ENCODE results near the gene TAF4. TPM values are rescaled to one million over a fixed set of nuclear protein-coding genes. Genes with fewer than 3 reads are reported as not detected.

Gene TAF4
- total RNA-seq, 4 donors from 2014 or later = 21.1 to 40.6 (median 22.1) TPM

- WGBS, 2 donors = 90 to 92% methylated on average over 12 of the region's 12 CpGs
- intact Hi-C loops (cut with DNase I; ENCODE audit: low total_unique reads) = no loop called here
- no peak for DNase-seq (ENCODE audit: low spot score in 2 of 2)
These were observed 135.6 kb downstream of the TAF4 start for GRCh38 chr20:61929971-61930666.

GRCh38 chr20:61929561-61929960 lies 136.1 kb downstream of the TAF4 start:
- TF ChIP-seq CTCF (IDR thresholded peaks at IDR 0.05) = no peak
- TF ChIP-seq POLR2A (IDR thresholded peaks at IDR 0.05) = no peak
- H3K4me3 ChIP-seq (ENCODE audit: low read depth, poor library complexity, severe bottlenecking) = no peak overlapping the region
- intact Hi-C loops (cut with DNase I; ENCODE audit: low total_unique reads) = no loop called here
- WGBS, 2 donors = 98 to 99% methylated on average over 12 of the region's 12 CpGs
- DNase-seq (ENCODE audit: low spot score in 2 of 2) = no peak

More at GRCh38 chr20:61929971-61930666, 135.6 kb downstream of the TAF4 start:
- TF ChIP-seq POLR2A (IDR thresholded peaks at IDR 0.05) (no peak), CTCF (IDR thresholded peaks at IDR 0.05) (no peak)
- no peak overlapping the region for H3K4me3 ChIP-seq (ENCODE audit: low read depth, poor library complexity, severe bottlenecking)

GRCh38 chr20:61927826-61928541 lies 137.7 kb downstream of the TAF4 start:
- intact Hi-C loops (cut with DNase I; ENCODE audit: low total_unique reads) = no loop called here
- WGBS, 2 donors = 90 to 93% methylated on average over 41 to 42 of the region's 43 CpGs
- no peak overlapping the region for H3K4me3 ChIP-seq (ENCODE audit: low read depth, poor library complexity, severe bottlenecking)
- TF ChIP-seq POLR2A (IDR thresholded peaks at IDR 0.05) (no peak), CTCF (IDR thresholded peaks at IDR 0.05) (no peak)
- DNase-seq (ENCODE audit: low spot score in 2 of 2) = no peak

- H3K4me3 ChIP-seq (ENCODE audit: low read depth, poor library complexity, severe bottlenecking) = no peak overlapping the region
- intact Hi-C loops (cut with DNase I; ENCODE audit: low total_unique reads) = no loop called here
- 84% methylated on average over 14 to 21 of the region's 21 CpGs for WGBS, 2 donors
- no peak for DNase-seq (ENCODE audit: low spot score in 2 of 2)
- no peak for TF ChIP-seq CTCF (IDR thresholded peaks at IDR 0.05)
- TF ChIP-seq POLR2A (IDR thresholded peaks at IDR 0.05) = no peak
These were observed 138.4 kb downstream of the TAF4 start for GRCh38 chr20:61927193-61927825.

- 90 to 91% methylated on average over 23 of the region's 23 CpGs for WGBS, 2 donors
- intact Hi-C loops (cut with DNase I; ENCODE audit: low total_unique reads) = no loop called here
- TF ChIP-seq CTCF (IDR thresholded peaks at IDR 0.05) = no peak
- no peak for TF ChIP-seq POLR2A (IDR thresholded peaks at IDR 0.05)
- DNase-seq (ENCODE audit: low spot score in 2 of 2) = no peak
- no peak overlapping the region for H3K4me3 ChIP-seq (ENCODE audit: low read depth, poor library complexity, severe bottlenecking)
These were observed 138.9 kb downstream of the TAF4 start for GRCh38 chr20:61926796-61927192.
